Measurements from ENCODE around the gene LYPD3.
"Not testable (repeated sequence)": the region's sequence is repeated elsewhere in the genome, so short reads cannot be mapped to it uniquely, and the experiment has no call there.

Gene LYPD3

GRCh38 chr19:43465468-43466120, at the start of gene LYPD3:
LYPD3 (minus strand) TSS chr19:43465608; CDS start chr19:43465571, 37 bp downstream.
- TF ChIP-seq, protein P1, sequence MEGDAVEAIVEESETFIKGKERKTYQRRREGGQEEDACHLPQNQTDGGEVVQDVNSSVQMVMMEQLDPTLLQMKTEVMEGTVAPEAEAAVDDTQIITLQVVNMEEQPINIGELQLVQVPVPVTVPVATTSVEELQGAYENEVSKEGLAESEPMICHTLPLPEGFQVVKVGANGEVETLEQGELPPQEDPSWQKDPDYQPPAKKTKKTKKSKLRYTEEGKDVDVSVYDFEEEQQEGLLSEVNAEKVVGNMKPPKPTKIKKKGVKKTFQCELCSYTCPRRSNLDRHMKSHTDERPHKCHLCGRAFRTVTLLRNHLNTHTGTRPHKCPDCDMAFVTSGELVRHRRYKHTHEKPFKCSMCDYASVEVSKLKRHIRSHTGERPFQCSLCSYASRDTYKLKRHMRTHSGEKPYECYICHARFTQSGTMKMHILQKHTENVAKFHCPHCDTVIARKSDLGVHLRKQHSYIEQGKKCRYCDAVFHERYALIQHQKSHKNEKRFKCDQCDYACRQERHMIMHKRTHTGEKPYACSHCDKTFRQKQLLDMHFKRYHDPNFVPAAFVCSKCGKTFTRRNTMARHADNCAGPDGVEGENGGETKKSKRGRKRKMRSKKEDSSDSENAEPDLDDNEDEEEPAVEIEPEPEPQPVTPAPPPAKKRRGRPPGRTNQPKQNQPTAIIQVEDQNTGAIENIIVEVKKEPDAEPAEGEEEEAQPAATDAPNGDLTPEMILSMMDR (conservative IDR thresholded peaks at IDR 0.05; ENCODE audit: low read length), result no peak
- H3K4me3 ChIP-seq (ENCODE audit: low read length), result no peak within 1 kb of the TSS
- peak; percentile 18 for DNase-seq (ENCODE audit: low read depth)

DNA sequence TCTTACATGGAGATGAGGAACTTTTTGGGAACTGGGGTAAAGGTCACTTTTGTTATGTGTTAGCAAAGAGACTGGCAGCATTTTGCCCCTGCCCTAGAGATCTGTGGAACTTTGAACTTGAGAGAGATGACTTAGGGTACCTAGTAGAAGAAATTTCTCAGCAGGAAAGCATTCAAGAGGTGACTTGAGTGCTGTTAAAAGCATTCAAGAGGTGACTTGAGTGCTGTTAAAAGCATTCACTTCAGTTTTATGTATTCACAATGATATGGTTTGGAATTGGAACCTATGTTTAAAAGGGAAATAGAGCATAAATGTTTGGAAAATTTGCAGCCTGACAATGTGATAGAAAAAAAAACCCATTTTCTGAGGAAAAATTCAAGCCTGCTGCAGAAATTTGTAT, 47.0 kb upstream of the LYPD3 start:
- not testable (repeated sequence) for H3K4me3 ChIP-seq (ENCODE audit: low read length); DNase-seq (ENCODE audit: low read depth)

- no peak overlapping the region for H3K4me3 ChIP-seq (ENCODE audit: low read length)
- TF ChIP-seq, protein P1 (conservative IDR thresholded peaks at IDR 0.05; ENCODE audit: low read length), result no peak
- DNase-seq (ENCODE audit: low read depth), result no peak
Observed at GRCh38 chr19:43511324-43511723, 45.9 kb upstream of the LYPD3 start.

GRCh38 chr19:43510713-43511112, 45.3 kb upstream of the LYPD3 start:
- H3K4me3 ChIP-seq (ENCODE audit: low read length), result no peak overlapping the region
- DNase-seq (ENCODE audit: low read depth), result no peak
- TF ChIP-seq, protein P1 (conservative IDR thresholded peaks at IDR 0.05; ENCODE audit: low read length), result no peak

DNA sequence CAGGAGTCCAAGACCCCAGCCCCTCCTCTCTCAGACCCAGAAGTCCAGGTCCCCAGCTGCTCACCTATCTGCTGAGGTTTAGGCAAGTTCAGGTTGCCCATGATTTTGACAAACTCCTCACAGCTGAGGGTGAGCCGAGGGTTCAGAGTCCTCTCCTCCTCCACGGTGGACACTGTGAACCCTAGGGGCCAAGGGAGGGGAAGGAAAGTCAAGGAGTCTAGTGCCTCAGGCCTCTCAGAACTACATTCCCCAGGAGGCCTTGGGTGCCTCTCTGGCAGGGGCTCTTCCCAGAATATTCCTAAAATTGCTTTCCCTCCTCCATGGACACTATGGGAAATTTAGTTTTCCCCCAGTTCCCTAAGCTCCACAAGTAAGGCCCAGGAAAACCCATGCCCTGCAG, 42.5 kb upstream of the LYPD3 start:
- DNase-seq (ENCODE audit: low read depth), result no peak

GRCh38 chr19:43506629-43507028, 41.2 kb upstream of the LYPD3 start:
- no peak for DNase-seq (ENCODE audit: low read depth)
- TF ChIP-seq, protein P1 (conservative IDR thresholded peaks at IDR 0.05; ENCODE audit: low read length), result no peak
- H3K4me3 ChIP-seq (ENCODE audit: low read length), result no peak overlapping the region

More for the DNA sequence above, 42.5 kb upstream of the LYPD3 start:
- TF ChIP-seq, protein P1 (conservative IDR thresholded peaks at IDR 0.05; ENCODE audit: low read length), result no peak
- H3K4me3 ChIP-seq (ENCODE audit: low read length), result no peak overlapping the region

- TF ChIP-seq, protein P1 (conservative IDR thresholded peaks at IDR 0.05; ENCODE audit: low read length), result no peak
- no peak overlapping the region for H3K4me3 ChIP-seq (ENCODE audit: low read length)
- DNase-seq (ENCODE audit: low read depth), result no peak
Observed at GRCh38 chr19:43505941-43506340, 40.5 kb upstream of the LYPD3 start.

DNA sequence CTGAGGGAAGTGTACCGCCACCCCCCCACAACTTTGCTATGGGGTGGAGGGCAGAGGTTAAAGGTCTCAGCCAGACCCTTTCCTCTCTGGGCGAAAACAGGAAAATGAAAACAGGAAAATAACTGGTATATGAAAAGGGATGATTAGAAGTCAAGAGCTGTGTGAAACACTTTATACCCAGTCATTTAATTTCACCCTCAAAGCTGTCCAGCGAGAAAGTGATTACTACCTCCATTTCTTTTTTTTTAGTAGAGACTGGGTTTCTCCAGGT, 39.7 kb upstream of the LYPD3 start:
- TF ChIP-seq, protein P1 (conservative IDR thresholded peaks at IDR 0.05; ENCODE audit: low read length), result no peak
- DNase-seq (ENCODE audit: low read depth), result no peak
- no peak overlapping the region for H3K4me3 ChIP-seq (ENCODE audit: low read length)
